HG02938 (cell line): ENCODE results near the gene SORCS2.

Experiments used
- ATAC-seq: cut with Tn5 transposase; IDR thresholded peaks from one replicate; pipeline ENCODE4 v1.9.1; 2021; ENCODE audit warnings: mild to moderate bottlenecking, moderate library complexity; ENCODE audit not compliant: unreplicated experiment

The SORCS2 gene

DNA sequence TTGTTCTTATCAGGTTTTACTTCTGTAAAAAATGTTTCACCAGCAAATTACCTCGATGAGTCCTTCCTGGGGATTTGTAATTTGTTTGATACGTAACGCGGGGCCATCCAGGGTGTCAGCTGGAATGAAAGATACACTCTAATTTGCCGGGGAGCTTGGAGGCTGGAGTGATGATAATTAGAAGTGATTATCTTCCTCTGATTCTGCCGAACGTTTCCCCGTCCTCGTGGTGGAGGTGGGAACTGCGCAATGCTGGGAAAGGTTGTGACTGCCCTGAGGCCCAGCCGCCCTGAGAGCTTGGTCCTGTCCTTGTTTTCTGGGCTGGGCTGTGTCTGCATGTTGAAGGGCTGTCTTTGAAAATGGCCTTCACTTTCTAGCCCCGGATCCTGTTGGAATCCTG lies 48.0 kb downstream of the SORCS2 start:
- ATAC-seq, result no peak

DNA sequence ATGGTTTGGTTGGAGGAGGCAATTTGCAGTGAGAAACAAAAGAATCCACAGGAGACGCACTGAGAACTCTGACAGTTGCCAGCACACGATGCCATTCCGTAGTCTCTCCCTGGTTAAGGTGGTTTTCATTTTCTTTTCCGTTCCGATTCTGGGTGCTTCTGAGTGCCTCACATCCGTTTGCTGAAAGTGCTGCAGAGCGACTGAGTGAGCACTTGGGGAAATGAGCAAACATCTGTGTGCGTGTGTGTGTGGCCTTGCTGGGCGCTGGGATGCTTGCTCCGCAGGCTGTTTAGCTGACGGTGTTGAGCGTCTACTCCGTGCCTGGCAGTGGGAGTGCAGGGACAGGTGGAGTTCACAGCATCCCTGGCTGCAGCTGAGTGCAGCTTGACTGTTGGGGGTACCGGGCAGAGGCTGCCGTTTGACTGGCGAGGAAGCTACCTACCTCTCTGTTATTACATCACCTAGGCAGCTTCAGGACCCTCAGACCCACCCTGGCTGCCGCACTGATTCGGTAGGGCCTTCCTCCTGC lies 49.3 kb downstream of the SORCS2 start:
- ATAC-seq, result no peak

DNA sequence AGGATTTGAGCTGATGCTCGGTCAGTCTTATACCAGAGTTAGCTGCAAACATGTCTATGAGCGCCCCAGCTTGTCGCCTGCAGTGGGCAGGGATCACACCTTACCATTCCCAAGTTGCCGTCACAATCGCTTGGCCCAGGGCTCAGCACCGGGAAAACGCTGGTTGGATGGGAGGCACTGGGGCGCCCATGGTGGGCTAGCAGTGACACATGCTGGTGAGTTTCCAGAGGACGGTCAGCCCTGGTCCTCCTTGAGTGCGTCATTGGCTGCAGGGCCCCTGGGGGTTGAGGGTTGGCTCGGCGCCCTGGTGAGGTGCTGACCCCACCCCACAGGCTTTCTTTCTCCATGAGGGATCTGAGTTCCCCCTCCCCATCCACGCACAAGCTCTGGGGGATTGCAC lies 50.4 kb downstream of the SORCS2 start:
- ATAC-seq, result no peak

DNA sequence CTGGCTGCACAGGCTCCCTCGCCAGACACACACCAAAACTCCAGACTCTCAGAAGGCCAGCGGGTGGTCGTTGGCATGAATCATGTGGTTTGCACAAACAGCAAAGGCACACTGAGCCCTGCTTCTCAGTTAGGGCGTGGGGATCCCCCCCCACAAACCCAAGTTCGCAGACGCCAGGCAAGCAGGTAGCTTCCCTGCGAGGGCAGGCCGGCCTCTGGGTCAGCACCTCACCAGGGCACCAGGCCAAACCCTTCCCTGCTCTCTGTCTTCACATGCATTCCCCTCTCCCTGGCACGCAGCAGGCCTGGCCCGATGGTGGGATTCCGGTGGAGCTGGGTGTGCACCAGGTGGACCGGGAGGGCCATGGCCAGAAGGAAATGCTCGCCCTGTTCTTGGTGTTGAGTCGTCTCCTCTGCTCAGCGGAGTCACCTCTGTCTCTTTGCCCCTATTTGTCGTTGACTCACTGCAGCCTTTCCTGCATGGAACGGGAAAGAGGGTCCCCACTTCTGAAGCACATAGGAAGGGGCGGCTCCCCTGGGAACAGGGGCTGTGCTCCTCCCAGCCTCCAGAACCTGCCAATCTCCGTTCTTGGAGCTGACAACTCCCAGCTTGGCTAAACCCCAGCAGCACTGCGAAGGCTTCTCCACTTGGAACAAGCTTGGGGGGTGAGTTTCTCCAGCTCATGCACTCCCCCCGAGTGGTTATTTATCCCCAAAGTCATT lies 51.4 kb downstream of the SORCS2 start:
- ATAC-seq, result no peak

DNA sequence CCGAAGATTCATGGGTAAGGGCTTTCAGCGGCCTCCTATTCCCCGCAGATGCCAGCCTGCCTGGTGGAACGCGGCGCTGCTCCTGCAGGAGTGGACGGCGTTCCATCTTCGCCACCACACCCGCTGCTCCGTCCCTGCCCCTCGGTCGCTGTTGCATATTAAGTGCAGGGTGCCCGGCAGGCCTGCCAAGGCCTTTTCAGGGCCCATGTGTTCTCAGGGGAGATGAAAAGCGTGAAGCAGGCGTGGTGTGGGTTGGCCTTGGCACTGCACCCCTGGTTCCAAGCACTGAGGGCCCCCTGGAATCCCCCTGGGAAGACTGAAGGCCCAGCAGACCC lies 52.0 kb downstream of the SORCS2 start:
- ATAC-seq, result no peak

DNA sequence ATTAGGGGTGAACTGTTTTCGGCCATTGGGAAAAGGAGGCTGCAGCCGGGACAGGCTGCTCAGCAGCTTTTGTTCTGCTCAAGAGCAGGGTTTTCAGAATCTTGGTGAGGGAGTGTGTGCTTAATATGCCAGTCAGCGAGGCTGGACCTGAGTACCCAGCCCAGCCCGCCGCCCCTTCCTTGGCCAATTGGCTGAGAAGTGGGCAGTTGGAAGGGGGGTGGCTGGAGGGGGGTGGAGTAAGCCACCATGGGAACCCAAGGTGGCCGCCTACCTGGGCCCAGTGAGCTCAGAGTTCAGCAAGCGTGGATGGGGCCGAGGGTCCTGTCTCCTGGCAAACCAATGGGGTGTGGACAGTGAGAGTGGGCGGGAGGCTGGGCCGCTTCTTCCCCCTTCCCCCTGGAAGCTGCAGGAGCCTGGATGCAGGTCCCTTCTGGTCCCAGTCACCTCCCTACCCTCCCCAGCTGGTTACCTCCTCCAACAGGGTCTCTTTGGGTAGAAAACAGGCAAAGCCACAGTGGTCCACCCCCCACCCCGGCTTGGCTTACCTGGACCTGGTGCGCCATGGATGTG lies 52.5 kb downstream of the SORCS2 start:
- ATAC-seq, result no peak

DNA sequence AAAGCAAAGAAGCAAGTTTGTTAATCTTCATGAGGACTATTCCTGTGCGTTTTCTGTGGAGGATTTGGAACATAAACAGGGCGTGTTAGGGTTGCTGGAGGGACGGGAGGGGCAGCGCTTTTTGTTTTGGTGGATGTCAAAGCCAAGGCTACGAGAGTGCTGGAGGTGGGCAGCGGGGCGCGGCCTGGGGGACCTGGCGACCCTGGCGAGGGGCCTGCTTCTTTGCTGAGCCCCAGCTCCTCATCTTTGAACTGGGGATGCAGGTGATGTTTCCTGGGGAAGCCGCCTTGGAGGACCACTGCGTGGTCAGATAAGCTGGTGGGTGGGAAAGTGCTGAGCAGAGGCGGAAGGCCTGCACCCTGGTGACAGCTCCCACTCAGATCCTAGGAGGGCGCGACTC lies 55.2 kb downstream of the SORCS2 start:
- no peak for ATAC-seq

DNA sequence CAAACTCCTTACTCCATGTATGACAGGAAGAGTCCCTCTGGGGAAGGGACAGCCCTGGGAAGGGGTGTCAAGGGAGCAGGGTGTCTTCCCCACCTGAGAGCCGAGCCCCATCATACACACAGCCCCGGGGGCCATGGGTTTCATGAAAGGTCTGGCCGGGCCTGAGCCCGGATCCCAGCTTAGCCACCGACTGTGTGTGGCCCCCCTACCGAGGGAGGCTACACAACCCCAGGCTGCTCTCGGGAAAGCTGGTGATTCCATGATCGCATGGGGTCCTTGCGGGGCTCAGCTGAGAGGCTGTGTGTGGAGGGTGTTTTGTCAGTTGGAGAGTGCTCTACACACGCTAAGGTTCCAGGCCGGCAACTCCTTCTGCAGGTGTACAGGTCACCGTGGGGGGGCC lies 55.6 kb downstream of the SORCS2 start:
- ATAC-seq, result no peak

DNA sequence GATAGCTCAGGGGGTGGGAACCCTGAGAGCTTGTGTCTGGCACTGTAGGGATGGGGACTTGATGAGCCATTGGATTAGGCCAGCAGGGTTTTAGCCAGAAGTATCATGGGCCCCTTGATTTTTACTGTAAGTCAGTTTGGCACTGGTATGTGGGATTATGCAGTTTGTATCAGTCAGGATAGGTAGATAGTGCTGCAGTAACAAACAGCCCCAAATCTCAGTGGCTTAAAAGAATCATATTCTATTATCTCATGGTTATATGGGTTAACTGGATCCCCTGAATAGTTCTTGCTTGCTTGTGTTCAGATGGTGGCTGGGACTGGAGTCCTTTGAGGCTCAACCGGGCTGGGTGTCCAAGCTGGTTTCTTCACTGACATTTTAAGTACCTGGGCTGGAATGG lies 56.5 kb downstream of the SORCS2 start:
- no peak for ATAC-seq

DNA sequence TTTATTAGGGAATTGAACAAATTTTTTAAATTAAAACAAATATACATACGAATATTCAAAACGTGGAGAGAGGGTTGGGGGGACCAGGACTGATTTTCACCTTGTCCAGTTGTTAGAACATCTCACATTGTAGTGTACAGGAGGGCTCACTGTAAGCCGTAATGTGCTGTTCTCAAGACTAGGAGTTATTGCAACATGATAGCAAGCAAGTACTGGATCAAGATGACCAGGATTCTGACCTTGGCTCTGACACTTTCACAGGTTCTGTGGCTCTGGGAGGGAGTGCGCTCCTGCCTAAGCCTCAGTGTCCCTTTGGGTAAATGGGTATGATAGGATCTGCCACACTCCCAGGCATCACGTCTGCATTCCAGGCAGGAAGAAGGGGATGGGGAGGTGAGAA lies 59.0 kb downstream of the SORCS2 start:
- ATAC-seq, result no peak

DNA sequence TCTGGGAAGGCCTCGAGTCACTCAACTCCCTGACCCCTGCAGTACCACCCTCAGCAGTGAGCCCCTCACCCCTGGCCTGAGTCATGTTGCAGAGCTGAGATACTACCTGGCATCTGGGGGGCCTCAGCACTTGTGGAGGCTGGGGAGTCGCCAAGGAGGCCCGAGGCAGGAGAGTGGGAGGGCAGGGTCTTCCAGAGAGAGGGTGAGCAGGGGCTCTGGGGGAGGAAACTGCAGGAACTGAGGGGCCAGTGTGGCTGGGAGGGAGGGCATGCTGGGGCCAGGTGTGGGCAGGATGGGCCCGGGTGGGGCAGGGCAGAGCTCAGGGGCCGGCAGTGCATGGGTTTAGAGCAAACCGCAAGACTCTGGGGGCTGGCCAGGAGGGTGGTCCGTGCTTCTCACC lies 59.7 kb downstream of the SORCS2 start:
- no peak for ATAC-seq

DNA sequence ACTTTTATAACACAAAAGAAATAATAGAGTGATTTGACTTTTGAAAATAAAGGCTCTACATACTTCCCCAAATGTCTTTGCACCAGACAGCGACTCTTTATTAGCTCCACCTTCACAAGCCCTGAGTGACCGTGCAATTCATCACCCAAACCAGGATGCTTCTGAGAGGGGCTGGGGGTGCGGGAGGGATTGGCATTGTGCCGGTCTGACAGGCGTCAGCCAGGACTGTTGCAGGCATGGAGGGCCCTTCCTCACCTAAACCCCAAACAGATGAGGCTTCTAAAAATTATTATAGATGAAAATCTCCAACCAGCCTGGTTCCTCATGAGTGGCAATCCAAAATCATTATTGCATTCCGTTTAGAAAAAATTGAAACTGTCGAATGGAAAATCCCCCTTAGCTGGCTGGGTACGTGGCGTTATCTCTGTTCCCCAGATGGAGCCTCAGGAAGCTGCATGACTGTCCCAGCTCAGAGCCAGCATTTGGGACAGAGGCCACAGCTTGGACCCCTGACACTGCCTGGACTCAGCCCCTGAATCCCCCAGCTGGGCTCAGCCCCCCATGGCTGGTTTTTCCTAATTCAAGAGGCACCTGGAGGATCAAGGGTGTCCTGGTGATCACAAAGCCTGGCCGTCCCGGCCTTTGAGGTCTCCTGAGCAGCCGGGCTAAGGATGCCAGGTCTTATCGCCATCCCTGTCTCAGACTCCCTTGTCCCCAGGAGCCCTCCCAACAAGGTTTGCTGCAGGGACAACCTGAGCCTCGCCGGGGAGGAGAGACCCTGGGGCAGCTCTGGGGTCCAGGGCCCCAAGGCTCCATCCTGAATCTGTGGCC lies 60.4 kb downstream of the SORCS2 start:
- no peak for ATAC-seq

DNA sequence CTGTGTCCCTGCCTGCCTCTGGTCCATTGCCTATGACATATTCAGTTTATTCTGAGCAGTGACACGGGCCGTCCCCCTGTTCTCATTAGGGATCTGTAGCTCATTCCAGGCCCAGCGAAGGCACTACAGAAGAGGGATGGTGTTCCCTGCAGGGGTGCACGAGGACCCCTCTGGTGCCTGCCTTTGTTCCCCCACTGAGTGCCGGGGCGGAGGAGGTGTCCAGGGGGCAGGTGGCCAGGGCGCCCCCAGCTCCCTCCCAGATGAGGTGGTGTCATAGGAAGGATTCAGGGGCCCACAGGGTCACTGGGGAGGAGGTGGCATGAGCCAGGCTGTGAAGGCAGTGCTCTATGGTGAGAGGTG lies 61.0 kb downstream of the SORCS2 start:
- no peak for ATAC-seq

DNA sequence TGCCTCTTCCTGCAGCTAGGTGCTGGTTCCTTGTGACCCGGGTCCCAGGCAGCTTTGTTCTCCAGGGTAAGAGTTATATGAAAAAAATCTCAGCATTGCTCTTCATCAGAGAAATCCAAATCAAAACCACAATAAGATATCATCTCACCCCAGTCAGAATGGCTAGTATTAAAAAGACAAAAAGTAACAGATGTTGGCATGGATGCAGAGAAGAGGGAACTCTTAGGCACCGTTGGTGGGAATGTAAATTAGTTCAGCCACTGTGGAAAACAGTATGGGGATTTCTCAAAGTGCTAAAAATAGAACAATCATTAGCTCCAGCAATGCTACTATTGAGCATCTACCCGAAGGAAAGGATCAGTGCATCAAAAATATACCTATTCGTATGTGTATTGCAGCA lies 61.5 kb downstream of the SORCS2 start:
- no peak for ATAC-seq

DNA sequence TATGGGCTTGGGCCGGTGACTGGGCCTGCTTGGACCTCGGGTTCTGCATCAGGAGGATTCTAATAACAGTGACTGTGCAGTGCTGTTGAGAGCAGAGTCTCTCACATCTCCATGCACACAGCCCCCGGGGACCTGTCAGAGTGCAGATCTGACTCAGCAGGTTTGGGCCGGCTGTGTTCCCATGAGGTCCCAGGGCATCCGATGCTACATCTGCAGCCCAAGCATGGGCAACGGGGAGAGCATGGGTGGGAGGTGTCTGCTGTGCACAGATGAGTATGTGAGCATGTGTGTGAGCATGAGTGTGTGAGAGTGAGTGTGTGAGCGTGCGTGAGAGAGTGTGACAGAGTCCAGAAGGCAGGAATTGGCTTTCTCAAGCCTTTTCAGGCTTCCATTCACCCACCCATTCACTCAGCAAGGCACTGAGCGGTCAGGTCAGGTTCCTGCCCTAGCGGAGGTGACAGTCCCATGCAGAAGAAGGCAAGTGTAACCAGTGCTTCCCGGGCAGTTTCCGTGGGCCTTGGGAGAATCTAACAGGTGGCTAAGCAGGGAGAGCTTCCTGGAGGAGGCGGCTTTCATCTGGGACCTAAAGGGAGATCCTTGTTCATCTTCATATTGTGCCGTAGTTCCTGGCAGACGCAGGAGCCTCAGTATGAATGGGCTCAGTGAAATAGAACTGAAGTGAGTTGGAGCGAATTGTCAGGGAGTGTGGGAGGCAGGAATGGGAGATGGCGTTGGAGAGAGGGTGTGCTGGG lies 62.6 kb downstream of the SORCS2 start:
- ATAC-seq, result no peak

DNA sequence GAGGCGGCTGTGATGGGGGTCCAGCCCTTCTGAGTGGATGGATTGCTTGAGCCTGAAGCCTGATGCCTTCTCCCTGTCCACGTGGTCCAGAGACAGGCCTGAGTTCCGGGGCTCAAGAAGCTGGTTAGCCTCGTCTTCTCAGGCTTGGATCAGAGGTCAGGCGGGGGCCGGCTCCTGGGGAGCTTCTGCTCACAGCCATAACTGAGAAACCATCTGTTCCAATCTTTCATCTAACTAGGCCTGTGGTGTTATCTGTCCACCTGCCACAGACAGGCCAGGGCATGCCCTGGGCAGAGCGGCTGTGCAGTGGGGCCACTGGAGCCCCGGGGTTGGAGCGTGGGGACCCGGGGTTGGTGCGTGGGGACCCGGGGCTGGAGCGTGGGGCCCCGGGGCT lies 63.1 kb downstream of the SORCS2 start:
- ATAC-seq, result no peak

DNA sequence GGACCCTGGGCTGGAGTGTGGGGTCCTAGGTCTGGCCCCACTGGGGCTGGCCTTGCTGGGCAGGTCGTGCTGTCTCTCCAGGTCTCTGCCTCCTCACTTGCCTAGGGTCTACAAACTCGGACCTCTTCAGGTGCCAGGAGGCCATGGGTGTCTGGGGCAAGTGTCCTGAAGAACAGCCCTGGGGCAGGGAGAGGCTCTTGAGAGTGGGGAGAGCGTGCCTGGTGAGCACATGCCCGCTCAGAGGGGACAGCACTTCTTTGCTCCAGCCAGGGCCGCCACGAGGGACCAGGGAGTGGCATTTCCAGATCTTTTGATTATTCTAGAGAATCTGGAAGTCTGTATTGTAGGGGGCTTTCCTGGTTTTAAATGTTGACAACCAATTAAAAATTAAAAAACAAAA lies 63.7 kb downstream of the SORCS2 start:
- ATAC-seq, result no peak

DNA sequence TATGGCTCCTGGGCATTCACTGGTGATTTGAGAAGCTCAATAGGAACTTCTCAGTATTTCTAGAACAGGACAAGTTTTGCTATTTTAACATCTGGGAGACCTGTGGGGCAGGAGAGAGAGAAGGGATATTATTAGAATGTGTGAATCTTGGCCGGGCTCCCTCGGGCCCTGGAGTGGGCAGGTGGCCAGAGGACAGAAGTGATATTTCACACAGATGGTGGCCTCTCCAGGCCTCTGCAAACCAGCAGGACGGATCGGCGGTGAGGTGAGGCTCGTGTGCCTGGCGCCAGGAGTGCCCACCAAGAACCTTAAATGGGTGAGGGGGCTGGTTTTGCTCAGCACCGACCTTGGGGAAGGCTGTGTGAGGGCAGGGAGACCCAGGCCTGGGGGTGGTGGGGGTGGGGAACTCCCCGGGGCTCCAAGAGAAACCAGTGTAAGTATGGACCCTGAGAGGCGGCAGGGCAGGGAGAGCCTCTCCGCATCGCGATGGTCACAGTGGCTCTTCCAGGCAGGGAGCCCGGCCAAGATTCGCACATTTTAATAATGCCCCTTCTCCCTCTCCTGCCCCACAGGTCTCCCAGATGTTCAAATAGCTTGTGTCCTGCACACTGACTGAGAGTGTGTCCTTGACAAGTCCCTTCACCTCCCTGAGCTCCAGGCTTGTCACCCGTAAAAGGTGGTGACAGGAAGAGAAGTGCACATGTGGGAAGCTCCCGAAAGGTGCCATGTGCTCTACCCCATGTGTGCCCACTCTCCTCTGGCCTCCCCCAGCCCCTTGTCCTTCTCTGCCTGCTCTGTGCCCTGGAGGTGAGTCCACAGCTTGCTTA lies 64.9 kb downstream of the SORCS2 start:
- ATAC-seq, result no peak

DNA sequence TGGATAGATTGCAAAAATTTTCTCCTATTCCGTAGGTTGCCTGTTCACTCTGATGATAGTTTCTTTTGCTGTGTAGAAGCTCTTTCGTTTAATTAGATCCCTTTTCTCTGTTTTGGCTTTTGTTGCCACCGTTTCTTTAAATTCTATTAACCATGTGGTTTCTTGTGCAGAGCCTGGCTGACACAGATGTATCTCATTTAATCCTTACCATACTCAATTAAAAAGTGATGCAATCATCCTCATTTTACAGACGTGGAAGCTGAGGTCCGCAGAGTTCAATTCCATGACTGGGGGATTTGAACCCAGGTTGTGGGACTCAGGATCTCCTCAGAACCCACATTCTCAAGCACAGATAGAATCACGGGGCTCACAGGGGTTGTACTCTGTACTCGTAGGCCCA lies 66.7 kb downstream of the SORCS2 start:
- no peak for ATAC-seq

DNA sequence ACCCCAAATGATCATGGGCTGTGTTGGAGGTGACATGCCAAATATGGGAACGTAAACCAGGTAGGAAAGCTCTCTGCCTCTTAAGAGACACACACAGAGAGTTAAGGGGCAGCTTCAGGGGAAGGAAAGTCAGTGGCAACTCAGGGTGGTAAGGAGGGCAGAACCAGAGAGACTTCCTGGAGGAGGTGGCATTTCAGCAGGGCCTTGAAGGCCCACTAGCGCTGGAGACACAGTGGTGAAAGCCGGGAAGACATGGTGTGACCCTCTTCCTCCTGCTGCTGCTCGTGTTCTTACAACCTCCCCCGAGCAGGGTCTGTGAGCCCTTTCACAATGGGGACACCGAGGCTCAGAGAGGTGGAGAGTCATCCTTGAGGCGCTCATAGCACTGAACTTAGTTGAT lies 68.2 kb downstream of the SORCS2 start:
- no peak for ATAC-seq

DNA sequence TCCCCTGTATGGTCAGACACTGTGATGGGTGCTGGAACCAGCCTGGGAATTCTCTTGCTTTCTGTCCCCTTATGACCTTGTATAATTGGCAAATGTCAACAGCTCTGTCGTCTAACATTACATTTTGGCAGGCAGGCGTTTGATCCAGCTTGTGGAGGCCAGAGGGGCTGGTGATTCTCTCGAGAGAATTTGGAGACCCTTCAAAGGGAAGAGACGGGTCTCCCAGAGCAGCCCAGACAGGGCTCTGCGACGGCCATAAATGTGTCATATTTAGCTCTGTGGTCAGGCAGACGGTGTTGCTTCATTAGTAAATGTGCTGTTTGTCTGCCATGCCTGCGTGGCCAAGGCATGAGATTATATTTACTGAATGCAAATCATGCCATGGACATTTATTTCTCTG lies 68.7 kb downstream of the SORCS2 start:
- ATAC-seq, result no peak
